Ishikawa (cell line): Measurements from ENCODE around the gene CALCR.

ENCODE experiments used
- EP300 ChIP-seq: IDR thresholded peaks from 2 replicates; pipeline ENCODE4 v1.6.1; 2012; ENCODE audit warnings: borderline replicate concordance
- NFIC ChIP-seq: IDR thresholded peaks from 2 replicates; pipeline ENCODE4 v1.6.1; 2012
- RAD21 ChIP-seq: IDR thresholded peaks from 2 replicates; pipeline ENCODE4 v1.6.1; 2012; ENCODE audit warnings: low read depth

- TF ChIP-seq NFIC (no peak), EP300 (no peak), RAD21 (no peak)
Observed at GRCh38 chr7:93516834-93517233, 57.7 kb downstream of the CALCR start.
